Activated B cell treated with CpG ODN at 0.5 μM for 24 hours (primary cell): ENCODE measurements around the gene RIN3. TPM values are rescaled to one million over a fixed set of nuclear protein-coding genes. Genes with fewer than 3 reads are reported as not detected.

Source experiments
- ATAC-seq: fragments of 200-7000 bp; cut with Tn5 transposase; one replicate; pipeline ENCODE4 v1.10.0; 2021; ENCODE audit warnings: low read depth, mild to moderate bottlenecking, moderate library complexity
- CTCF ChIA-PET: fragments of 350-600 bp; sonication (Branson Sonifier 250); formaldehyde crosslinking; loops from one replicate; lab custom pipeline; 2021; ENCODE audit warnings: antibody characterized with exemption; lab: Charles Lee
- POLR2A ChIA-PET: fragments of 350-600 bp; sonication (Branson Sonifier 250); formaldehyde crosslinking; loops from one replicate; lab custom pipeline; 2021; ENCODE audit warnings: antibody characterized with exemption; lab: Charles Lee
- DNase-seq: peaks from one replicate; pipeline ENCODE4 v3.0.0; 2022
- H3K27ac Mint-ChIP-seq: one replicate; pipeline ENCODE4 v1.8.0; 2020; ENCODE audit warnings: mixed read lengths
- H3K27me3 Mint-ChIP-seq: one replicate; pipeline ENCODE4 v1.8.0; 2021; ENCODE audit warnings: mixed read lengths
- H3K36me3 Mint-ChIP-seq: one replicate; pipeline ENCODE4 v1.8.0; 2021; ENCODE audit warnings: low read depth, mixed read lengths
- H3K4me1 Mint-ChIP-seq: one replicate; pipeline ENCODE4 v1.8.0; 2021; ENCODE audit warnings: mixed read lengths
- H3K4me3 Mint-ChIP-seq: one replicate; pipeline ENCODE4 v1.8.0; 2020; ENCODE audit warnings: mild to moderate bottlenecking, mixed read lengths
- H3K9me3 Mint-ChIP-seq: one replicate; pipeline ENCODE4 v1.8.0; 2020; ENCODE audit warnings: mixed read lengths
- intact Hi-C: fragments of 100-400 bp; cut with micrococcal nuclease; formaldehyde crosslinking; loops from one replicate; pipeline ENCODE4 v1.15.1; 2024
- total RNA-seq: library from RNA; stranded (reverse); gene quantifications from 2 replicates; pipeline ENCODE4 v1.2.3, GENCODE V29; 2022
- TF ChIP-seq, protein P1 (sequence below): fragments of 200-600 bp; IDR thresholded peaks from one replicate; pipeline ENCODE4 v1.8.0; 2022; ENCODE audit warnings: antibody characterized with exemption, mild to moderate bottlenecking

Gene RIN3
- total RNA-seq, 1 donor from 2014 or later: 62.6 TPM

DNA sequence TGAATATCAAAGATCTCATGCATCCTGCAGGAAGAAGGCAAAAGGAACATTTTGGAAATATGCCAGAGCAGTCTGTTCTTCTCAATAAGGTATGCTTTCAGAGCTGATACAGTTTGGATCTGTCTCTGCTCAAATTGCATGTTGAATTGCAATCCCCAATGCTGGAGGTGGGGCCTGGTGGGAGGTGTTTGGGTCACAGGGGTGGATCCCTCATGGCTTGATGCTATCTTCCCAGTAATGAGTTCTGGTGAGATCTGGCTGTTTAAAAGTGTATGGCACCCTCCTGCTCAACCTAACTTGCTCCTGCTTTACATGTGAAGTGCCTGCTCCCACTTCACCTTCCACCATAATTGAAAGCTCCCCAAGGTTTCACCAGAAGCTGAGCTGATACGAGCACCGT, 76.6 kb downstream of the RIN3 start:
- H3K4me1 Mint-ChIP-seq: peaks cover 60% of the 10 kb centered on the region
- TF ChIP-seq, protein P1, sequence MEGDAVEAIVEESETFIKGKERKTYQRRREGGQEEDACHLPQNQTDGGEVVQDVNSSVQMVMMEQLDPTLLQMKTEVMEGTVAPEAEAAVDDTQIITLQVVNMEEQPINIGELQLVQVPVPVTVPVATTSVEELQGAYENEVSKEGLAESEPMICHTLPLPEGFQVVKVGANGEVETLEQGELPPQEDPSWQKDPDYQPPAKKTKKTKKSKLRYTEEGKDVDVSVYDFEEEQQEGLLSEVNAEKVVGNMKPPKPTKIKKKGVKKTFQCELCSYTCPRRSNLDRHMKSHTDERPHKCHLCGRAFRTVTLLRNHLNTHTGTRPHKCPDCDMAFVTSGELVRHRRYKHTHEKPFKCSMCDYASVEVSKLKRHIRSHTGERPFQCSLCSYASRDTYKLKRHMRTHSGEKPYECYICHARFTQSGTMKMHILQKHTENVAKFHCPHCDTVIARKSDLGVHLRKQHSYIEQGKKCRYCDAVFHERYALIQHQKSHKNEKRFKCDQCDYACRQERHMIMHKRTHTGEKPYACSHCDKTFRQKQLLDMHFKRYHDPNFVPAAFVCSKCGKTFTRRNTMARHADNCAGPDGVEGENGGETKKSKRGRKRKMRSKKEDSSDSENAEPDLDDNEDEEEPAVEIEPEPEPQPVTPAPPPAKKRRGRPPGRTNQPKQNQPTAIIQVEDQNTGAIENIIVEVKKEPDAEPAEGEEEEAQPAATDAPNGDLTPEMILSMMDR: no peak
- H3K4me3 Mint-ChIP-seq: no peak overlapping the region
- ChIA-PET POLR2A (interaction anchor here (0.6 to 1.8 kb wide), 5 partner anchors 62 to 190 kb away, joined by 3 to 9 read pairs (median 4); no protein-coding TSS in a partner anchor), CTCF (interaction anchor here (0.9 to 5.0 kb wide), 11 partner anchors 10 to 194 kb away, joined by 3 to 61 read pairs (median 8); no protein-coding TSS in a partner anchor)
- peaks cover 1% of the 10 kb centered on the region for H3K36me3 Mint-ChIP-seq
- DNase-seq (no peak), ATAC-seq (no peak)
- no peaks in the 10 kb centered on the region for H3K9me3 Mint-ChIP-seq
- H3K27ac Mint-ChIP-seq: no peak overlapping the region
- no peaks in the 10 kb centered on the region for H3K27me3 Mint-ChIP-seq
- intact Hi-C loops: loop anchor here (5.0 kb wide), 1 partner anchor 197 kb away; no protein-coding TSS in a partner anchor

DNA sequence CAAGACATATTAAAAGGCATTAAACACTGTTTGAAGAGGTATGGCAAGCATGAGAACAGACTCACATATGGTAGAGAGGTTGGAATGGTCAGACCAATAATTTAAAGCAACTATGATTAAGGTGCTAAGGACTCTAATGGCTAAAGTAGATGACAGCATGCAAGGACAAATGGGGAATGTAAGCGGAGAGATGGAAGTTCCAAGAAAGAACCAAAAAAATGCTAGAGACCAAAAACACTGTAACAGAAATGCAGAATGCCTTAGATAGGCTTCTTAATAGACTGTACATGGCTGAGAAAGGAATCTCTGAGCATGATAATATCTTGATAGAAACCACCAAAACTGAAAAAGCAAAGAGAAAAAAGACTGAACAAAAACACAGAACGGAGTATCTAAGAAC, 77.4 kb downstream of the RIN3 start:
- Mint-ChIP-seq H3K9me3 (no peaks in the 10 kb centered on the region), H3K4me1 (peaks cover 58% of the 10 kb centered on the region), H3K27me3 (no peaks in the 10 kb centered on the region), H3K4me3 (no peak overlapping the region), H3K36me3 (peaks cover 1% of the 10 kb centered on the region), H3K27ac (peak overlapping the region; percentile 19)
- TF ChIP-seq, protein P1: no peak
- intact Hi-C loops: loop anchor here (5.0 kb wide), 1 partner anchor 196 kb away; no protein-coding TSS in a partner anchor
- CTCF ChIA-PET: interaction anchor here (0.9 to 4.3 kb wide), 5 partner anchors 11 to 194 kb away, joined by 3 to 33 read pairs (median 5); no protein-coding TSS in a partner anchor
- ATAC-seq: no peak
- no peak for DNase-seq
- POLR2A ChIA-PET: interaction anchor here (1.1 kb wide), 1 partner anchor 86 kb away, joined by 4 read pairs; no protein-coding TSS in a partner anchor

DNA sequence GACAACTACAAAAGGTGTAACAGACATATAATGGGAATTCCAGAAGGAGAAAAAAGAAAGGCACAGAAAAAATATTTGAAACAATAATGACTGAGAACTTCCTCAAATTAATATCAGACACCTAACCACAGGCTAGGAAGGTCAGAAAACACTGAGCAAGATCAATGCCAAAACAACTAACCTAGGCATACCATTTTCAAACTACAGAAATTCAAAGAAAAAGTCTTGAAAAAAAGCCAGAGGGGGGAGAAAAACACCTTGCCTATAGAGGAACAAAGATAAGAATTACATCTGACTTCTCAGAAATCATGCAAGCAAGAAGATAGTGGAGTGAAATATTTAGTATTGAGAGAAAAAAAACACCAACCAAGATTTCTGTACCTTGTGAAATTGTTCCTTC, 77.8 kb downstream of the RIN3 start:
- TF ChIP-seq, protein P1: no peak
- H3K9me3 Mint-ChIP-seq: no peaks in the 10 kb centered on the region
- CTCF ChIA-PET: no interaction called here
- ATAC-seq (no peak), DNase-seq (no peak)
- peaks cover 1% of the 10 kb centered on the region for H3K36me3 Mint-ChIP-seq
- H3K4me3 Mint-ChIP-seq: no peak overlapping the region
- intact Hi-C loops: loop anchor here (5.0 kb wide), 1 partner anchor 196 kb away; no protein-coding TSS in a partner anchor
- H3K27ac Mint-ChIP-seq: peak overlapping the region; percentile 19
- peaks cover 54% of the 10 kb centered on the region for H3K4me1 Mint-ChIP-seq
- POLR2A ChIA-PET: no interaction called here
- no peaks in the 10 kb centered on the region for H3K27me3 Mint-ChIP-seq

DNA sequence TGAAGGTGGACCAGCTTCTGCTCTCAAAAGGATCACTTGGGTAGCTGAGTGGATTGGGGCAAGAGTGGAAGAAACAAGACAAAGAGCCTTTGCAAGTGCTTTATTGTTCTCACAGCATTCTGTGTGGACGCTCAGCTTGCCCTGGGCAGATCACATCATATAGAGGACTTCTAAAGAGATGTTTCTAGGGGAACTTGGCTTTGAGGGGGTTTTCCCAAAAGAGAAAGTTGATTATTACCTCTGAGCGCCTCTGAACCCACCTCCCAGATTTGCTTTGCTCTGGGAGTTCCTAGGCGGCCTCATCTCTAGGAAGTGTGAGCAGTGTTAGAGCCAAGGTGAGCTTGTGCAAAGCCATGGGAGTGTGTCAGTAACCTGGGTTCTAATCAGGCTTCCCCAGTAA, 81.7 kb downstream of the RIN3 start:
- Mint-ChIP-seq H3K4me3 (no peak overlapping the region), H3K4me1 (peaks cover 46% of the 10 kb centered on the region), H3K27ac (no peak overlapping the region), H3K27me3 (no peaks in the 10 kb centered on the region), H3K36me3 (peaks cover 1% of the 10 kb centered on the region), H3K9me3 (no peaks in the 10 kb centered on the region)
- TF ChIP-seq, protein P1: no peak
- ChIA-PET POLR2A (interaction anchor here (0.8 to 1.5 kb wide), 3 partner anchors 10 to 109 kb away, joined by 3 to 4 read pairs (median 3); no protein-coding TSS in a partner anchor), CTCF (interaction anchor here (1.3 kb wide), 1 partner anchor 95 kb away, joined by 5 read pairs; no protein-coding TSS in a partner anchor)
- intact Hi-C loops: no loop called here
- peak; percentile 34 for ATAC-seq
- DNase-seq: no peak

DNA sequence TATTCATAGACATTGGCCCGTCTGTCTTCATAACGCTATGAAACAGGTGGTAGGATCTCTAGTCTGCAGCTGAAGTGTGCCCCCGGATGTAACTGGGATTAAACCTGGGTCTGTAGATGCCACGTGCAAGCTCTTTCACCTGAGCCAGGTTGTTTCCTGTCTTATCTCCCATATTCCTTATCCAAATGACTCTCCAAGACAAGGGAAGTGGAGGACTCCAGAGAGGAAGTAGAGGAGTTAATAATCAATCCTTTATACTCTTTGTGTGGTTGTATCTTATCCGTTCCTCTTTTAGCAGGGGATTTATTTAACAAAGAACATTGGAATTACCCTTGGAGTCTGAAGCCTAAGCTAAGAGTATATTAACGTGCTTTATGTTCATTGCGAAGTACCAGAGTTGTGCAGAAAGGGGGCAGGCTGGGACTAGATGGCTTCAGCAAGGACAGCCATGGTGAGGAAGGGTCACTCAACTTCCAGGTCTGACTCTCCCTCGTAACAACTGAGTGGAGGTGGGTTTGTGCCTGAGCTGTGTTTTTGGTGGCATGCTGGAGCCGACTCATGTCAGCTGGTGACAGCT, 82.8 kb downstream of the RIN3 start:
- DNase-seq (no peak), ATAC-seq (no peak)
- CTCF ChIA-PET: interaction anchor here (0.8 to 1.4 kb wide), 3 partner anchors 20 to 90 kb away, joined by 3 to 4 read pairs (median 4); no protein-coding TSS in a partner anchor
- no peaks in the 10 kb centered on the region for H3K9me3 Mint-ChIP-seq
- H3K27ac Mint-ChIP-seq: no peak overlapping the region
- peaks cover 41% of the 10 kb centered on the region for H3K4me1 Mint-ChIP-seq
- TF ChIP-seq, protein P1: no peak
- intact Hi-C loops: no loop called here
- H3K27me3 Mint-ChIP-seq: no peaks in the 10 kb centered on the region
- POLR2A ChIA-PET: interaction anchor here (0.8 kb wide), 1 partner anchor 81 kb away, joined by 5 read pairs; no protein-coding TSS in a partner anchor
- H3K36me3 Mint-ChIP-seq: no peaks in the 10 kb centered on the region
- H3K4me3 Mint-ChIP-seq: no peak overlapping the region
